Gastroesophageal sphincter (tissue), 3 donors: ENCODE measurements around the gene SRRM4.

Source experiments
- EP300 ChIP-seq: sonication (generic); formaldehyde crosslinking; IDR thresholded peaks from one replicate; pipeline ENCODE4 v1.6.1; 2017; ENCODE audit warnings: antibody characterized with exemption, mild to moderate bottlenecking
- TF ChIP-seq, protein P1 (sequence below), 4 experiments: fragments of 200-600 bp in 2 of 4; fragments of 450-650 bp in 2 of 4; sonication (generic) in 1 of 4; IDR thresholded peaks; one replicate each; pipeline ENCODE4 v1.5.1; 2017 to 2019; ENCODE audit warnings: antibody characterized with exemption in 4 of 4, mild to moderate bottlenecking in 2 of 4, moderate library complexity in 2 of 4

- TF ChIP-seq, protein P1, sequence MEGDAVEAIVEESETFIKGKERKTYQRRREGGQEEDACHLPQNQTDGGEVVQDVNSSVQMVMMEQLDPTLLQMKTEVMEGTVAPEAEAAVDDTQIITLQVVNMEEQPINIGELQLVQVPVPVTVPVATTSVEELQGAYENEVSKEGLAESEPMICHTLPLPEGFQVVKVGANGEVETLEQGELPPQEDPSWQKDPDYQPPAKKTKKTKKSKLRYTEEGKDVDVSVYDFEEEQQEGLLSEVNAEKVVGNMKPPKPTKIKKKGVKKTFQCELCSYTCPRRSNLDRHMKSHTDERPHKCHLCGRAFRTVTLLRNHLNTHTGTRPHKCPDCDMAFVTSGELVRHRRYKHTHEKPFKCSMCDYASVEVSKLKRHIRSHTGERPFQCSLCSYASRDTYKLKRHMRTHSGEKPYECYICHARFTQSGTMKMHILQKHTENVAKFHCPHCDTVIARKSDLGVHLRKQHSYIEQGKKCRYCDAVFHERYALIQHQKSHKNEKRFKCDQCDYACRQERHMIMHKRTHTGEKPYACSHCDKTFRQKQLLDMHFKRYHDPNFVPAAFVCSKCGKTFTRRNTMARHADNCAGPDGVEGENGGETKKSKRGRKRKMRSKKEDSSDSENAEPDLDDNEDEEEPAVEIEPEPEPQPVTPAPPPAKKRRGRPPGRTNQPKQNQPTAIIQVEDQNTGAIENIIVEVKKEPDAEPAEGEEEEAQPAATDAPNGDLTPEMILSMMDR (IDR thresholded peaks at IDR 0.05) = no peak
- no peak for TF ChIP-seq EP300
Measured at GRCh38 chr12:119089380-119090013, 108.2 kb downstream of the SRRM4 start.
